Upper lobe of left lung (tissue), 4 donors: ENCODE measurements around the gene CXCR4.

ENCODE experiments used
- EP300 ChIP-seq, 4 donors: sonication (generic); formaldehyde crosslinking; IDR thresholded peaks; one replicate each; pipeline ENCODE4 v1.5.1; 2017; ENCODE audit warnings: antibody characterized with exemption in 4 of 4, control low read depth in 2 of 4
- TF ChIP-seq, protein P1 (sequence below), 6 experiments: fragments of 450-650 bp in 4 of 6; fragments of 200-600 bp in 2 of 6; sonication (generic) in 2 of 6; IDR thresholded peaks; one replicate each; pipeline ENCODE4 v1.5.1; 2016 to 2019; ENCODE audit warnings: antibody characterized with exemption in 6 of 6

DNA sequence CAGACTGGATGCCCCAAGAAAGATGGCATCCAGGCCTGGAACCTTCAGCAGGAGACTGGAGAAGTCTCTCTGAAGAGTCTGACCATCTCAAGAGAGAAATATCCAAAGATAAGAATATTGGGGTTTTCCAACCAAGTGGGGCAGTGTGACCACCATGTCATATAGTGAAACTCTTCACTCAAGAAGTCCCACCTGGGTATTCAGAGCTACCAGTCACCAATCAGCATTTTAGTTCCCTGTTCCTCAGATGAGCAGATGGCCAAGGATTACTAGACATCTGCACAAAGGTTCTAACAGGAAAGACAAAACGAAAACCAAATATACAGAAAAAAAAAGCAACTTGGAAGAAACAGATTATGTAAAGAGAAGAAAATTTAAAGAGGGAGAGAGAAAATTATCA is 38.5 kb upstream of the CXCR4 start:
- TF ChIP-seq, protein P1, sequence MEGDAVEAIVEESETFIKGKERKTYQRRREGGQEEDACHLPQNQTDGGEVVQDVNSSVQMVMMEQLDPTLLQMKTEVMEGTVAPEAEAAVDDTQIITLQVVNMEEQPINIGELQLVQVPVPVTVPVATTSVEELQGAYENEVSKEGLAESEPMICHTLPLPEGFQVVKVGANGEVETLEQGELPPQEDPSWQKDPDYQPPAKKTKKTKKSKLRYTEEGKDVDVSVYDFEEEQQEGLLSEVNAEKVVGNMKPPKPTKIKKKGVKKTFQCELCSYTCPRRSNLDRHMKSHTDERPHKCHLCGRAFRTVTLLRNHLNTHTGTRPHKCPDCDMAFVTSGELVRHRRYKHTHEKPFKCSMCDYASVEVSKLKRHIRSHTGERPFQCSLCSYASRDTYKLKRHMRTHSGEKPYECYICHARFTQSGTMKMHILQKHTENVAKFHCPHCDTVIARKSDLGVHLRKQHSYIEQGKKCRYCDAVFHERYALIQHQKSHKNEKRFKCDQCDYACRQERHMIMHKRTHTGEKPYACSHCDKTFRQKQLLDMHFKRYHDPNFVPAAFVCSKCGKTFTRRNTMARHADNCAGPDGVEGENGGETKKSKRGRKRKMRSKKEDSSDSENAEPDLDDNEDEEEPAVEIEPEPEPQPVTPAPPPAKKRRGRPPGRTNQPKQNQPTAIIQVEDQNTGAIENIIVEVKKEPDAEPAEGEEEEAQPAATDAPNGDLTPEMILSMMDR (IDR thresholded peaks at IDR 0.05): no peak
- TF ChIP-seq EP300 (IDR thresholded peaks at IDR 0.05): no peak
